Retina (tissue), 1 donor: ENCODE results near the gene C10orf143.
"Not testable (repeated sequence)": the region's sequence is repeated elsewhere in the genome, so short reads cannot be mapped to it uniquely, and the experiment has no call there.

Experiments
- DNase-seq: peaks from one replicate; pipeline ENCODE4 v3.0.0-alpha.2; 2016

The C10orf143 gene

GRCh38 chr10:130111113-130111851, 652 bp upstream of the C10orf143 start:
- peak; percentile 100 for DNase-seq

GRCh38 chr10:130109796-130110245, 809 bp downstream of the C10orf143 start:
- DNase-seq: peak; percentile 87

GRCh38 chr10:130108934-130109604, 1.6 kb downstream of the C10orf143 start:
- no peak for DNase-seq

DNA sequence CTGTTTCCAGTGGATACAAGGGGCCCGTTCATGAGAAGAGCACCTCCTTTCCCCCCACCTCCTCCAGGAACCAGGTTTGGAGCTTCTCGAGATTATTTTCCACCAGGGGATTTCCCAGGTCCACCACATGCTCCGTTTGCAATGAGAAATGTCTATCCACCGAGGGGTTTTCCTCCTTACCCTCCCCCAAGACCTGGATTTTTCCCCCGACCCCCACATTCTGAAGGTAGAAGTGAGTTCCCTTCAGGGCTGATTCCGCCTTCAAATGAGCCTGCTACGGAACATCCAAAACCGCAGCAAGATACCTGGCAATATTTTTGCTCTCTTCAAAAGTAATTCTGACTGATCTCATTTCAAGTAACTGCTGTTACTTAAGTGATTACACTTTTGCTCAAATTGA, 2.5 kb downstream of the C10orf143 start:
- DNase-seq: not testable (repeated sequence)

DNA sequence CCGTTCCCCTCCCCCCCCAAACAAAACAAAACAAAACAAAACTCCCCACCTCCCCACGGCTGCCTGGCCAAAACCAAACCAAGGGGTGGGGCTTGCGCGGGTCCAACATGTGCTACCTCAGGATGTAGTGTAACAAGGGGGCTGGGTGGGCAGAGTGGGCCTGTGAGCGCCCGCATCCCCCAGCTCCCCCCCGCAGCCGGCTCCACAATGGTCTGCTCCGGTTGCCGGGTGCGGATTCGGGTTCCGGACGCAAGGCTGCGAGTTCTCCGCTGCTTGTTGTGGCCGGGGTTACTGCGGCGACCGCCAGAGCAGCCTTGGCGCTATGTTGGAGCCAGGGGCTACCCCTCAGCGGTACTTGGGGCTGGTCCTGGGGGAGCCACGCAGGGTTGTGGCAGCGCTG, 4.9 kb downstream of the C10orf143 start:
- peak; percentile 29 for DNase-seq

DNA sequence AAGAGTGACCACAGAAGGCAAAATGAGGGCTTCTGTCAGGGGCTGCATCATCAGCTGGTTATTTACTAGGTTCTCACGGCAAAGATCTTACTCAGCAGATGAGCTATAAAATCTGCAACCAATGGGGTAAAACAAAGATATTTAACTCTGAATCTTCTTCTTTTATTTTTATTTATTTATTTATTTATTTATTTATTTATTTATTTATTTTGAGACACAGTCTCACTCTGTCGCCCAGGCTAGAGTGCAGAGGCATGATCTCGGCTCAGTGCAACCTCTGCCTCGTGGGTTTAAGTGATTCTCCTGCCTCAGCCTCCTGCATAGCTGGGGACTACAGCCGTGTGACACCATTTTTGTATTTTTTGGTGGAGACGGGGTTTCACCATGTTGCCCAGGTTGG, 11.3 kb downstream of the C10orf143 start:
- DNase-seq: no peak

- DNase-seq: not testable (repeated sequence)
Measured at GRCh38 chr10:130090565-130090964, 20.1 kb downstream of the C10orf143 start.

GRCh38 chr10:130080461-130080814, 30.2 kb downstream of the C10orf143 start:
- no peak for DNase-seq

DNA sequence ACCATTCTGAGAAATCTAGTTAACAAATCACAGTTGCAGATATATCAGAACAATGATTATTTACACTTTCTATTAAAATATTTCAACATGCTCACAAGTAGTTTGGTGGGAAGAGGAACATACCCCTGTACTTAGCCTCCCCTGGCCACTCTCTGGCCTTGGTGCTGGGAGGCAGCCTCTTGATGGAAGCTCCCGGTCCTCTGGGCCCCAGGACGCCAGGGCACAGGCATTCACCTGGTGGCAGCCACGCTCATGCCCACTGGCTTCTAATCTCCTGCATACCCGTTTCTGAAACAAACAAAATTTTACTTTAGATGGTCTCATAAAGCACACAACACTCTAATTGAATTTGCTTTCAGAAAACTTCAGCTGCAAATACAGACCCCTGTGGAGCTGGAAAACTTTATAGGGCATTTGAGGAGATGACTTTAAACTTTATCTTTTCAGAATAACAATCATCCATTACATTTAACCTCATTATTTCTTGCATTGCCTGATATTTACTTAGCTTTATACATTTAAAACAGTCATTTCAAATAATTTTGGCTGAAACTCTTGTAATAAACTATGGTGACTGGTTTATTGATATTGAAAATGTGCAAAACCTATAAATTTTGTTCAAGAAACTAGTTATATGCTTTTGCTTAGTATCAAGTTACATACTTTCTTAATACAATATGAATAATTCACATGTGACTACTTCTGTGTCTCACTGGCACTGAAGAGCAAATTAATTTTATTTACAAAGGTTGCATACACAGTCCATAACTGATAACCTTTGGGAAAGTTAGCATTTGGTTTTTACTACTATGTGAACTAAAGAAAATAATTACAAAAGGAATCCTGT, 30.8 kb downstream of the C10orf143 start:
- no peak for DNase-seq

DNA sequence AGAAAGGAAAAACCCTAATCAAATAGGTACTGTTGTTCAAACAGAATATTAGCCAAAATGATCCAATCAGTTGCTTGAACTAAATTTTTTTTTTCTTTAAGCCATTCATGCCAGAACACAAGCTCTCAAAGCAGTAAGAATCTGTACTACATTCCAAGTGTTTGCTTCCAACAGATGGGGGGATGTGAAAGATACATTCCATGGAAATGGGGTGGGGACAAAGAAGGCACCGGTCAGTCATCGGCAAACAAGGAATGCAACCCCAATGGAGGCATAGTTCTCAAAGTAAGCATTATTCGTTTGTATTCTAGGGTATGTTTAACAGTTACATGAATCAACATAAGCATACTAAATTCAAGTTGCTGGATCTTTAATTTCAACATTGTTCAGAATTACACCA, 32.5 kb downstream of the C10orf143 start:
- DNase-seq: no peak

GRCh38 chr10:130076681-130077080, 33.9 kb downstream of the C10orf143 start:
- DNase-seq: no peak

DNA sequence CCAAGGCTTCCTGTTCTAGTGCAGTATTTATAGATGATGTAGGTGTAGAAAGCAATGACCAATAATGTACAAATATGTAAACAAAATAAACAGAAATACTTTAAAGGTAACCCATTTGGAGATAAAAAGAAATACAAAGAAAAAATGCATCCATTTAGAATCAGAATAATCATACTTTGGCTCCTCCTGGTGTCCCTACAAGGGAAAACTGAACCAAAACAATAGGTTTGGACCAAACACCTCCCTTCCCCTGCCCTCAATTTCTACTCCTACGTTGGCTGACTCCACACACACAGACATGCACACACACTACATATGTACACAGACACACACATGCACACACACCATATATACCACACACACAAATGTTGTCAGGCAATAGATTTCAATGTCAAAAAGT, 36.0 kb downstream of the C10orf143 start:
- DNase-seq: no peak

- no peak for DNase-seq
Measured at GRCh38 chr10:130073912-130074311, 36.7 kb downstream of the C10orf143 start.

DNA sequence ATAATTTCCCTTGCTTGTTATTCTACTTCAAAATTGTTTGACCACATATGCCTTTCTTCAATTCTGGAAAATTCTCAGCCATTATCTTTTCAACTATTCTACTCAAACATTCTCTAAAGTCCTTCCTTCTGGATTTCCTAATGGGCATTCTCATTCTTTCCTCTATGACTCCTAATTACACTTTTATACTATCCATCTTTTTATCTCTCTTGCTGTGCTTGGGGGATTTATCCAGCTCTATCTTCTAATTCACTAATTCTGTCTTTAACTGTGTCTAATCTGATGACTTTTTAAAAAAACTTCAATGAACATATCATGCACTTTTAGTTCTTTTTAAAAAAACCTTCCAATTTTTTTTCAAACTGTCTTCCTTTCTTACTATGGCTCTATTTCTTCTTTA, 38.4 kb downstream of the C10orf143 start:
- no peak for DNase-seq

GRCh38 chr10:130067893-130068292, 42.7 kb downstream of the C10orf143 start:
- no peak for DNase-seq

GRCh38 chr10:130066743-130067142, 43.9 kb downstream of the C10orf143 start:
- DNase-seq: no peak

GRCh38 chr10:130065251-130065650, 45.4 kb downstream of the C10orf143 start:
- DNase-seq: no peak

DNA sequence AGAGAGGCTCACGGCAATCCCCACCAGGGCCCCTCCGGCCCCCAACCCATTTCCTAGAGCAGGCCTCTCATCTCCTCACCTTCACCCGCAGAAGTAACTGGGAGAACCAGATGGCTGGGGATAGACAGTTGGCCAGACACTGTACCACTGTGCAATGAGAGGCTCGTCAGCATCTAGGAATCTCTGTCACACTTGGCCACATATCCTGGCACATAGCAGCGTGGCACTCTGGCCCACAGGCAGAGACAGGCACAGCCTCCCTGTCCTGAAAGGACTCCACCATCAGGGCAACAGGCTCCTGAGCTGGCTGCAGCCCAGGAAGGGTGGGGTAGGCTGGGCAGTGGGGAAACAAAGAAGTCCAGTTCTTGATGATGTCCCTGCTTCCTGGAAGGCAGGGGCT, 45.8 kb downstream of the C10orf143 start:
- DNase-seq: no peak

DNA sequence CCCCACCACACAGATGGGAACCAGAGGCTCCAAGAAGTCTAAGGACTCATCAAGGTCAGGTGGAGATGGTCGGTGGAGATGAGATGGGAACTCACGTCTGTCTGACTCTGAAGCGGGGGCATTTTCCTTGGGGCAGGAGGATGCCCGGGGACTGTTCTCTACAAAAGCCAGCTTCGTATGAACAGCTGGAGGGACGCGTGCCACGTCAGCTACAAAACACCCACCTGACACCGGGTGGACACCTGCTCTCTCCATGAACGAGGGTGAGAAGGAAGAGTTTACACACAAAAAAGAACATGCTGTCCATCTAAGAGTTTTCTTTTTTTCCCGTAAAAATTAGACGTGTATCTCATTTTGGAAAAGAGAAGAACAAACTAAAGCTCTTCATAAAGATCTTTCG, 47.7 kb downstream of the C10orf143 start:
- DNase-seq: no peak

DNA sequence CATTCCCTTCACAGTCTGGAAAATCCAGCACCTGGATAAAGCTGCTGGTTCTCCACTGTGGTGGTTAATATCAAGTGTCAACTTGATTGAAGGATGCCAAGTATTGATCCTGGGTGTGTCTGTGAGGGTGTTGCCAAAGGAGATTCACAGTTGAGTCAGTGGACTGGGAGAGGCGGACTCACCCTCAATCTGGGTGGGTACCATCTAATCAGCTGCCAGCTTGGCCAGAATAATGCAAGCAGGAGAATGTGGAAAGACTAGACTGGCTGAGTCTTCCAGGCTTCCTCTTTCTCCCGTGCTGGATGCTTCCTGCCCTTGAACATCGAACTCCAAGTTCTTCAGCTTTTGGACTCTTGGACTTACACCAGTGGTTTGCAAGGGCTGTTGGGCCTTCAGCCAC, 48.4 kb downstream of the C10orf143 start:
- DNase-seq: no peak

GRCh38 chr10:130061760-130062159, 48.9 kb downstream of the C10orf143 start:
- DNase-seq: no peak

- DNase-seq: no peak
Measured at GRCh38 chr10:130054021-130054420, 56.6 kb downstream of the C10orf143 start.

GRCh38 chr10:130053561-130053960, 57.1 kb downstream of the C10orf143 start:
- no peak for DNase-seq

DNA sequence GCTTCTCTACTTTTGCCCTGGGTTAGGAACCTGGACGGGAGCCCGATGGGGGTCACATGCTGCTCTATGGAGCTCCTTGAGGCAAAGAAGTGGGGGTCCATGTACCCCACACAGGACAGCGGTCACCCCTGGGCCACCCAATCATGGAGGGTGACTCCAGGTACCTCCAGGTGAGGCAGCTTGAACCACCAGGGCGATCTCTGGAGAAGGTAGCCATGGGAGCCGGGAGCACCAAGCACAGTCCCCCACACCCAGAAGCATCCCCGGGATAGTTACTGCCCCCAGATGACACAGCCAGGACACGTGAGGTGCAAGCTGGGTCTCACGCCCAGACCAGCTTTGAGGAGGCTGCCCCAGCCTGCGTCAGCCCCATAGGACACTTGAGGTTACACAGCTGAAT, 58.4 kb downstream of the C10orf143 start:
- no peak for DNase-seq
